BE2C (cell line): Measurements from ENCODE around the gene KLC1.

Experiments used
- DNase-seq: peaks from one replicate; pipeline ENCODE4 v3.0.0-alpha.2; 2020
- H3K27me3 ChIP-seq: fragments of 250-450 bp; sonication (Bioruptor Pico); 2 replicates; pipeline ENCODE4 v1.5.1; 2020; ENCODE audit warnings: mild to moderate bottlenecking
- H3K36me3 ChIP-seq: fragments of 250-450 bp; sonication (Bioruptor Pico); 2 replicates; pipeline ENCODE4 v1.5.1; 2020; ENCODE audit warnings: mild to moderate bottlenecking
- H3K4me1 ChIP-seq: fragments of 250-450 bp; sonication (Bioruptor Pico); 2 replicates; pipeline ENCODE4 v1.5.1; 2020
- H3K4me3 ChIP-seq: 2 replicates; pipeline ENCODE4 v1.5.1; 2011; ENCODE audit warnings: low read depth, low read length
- H3K9me3 ChIP-seq: fragments of 250-450 bp; sonication (Bioruptor Pico); 2 replicates; pipeline ENCODE4 v1.5.1; 2020
- TF ChIP-seq, protein P1 (sequence below): IDR thresholded peaks from 2 replicates; pipeline ENCODE4 v1.5.1; 2012; ENCODE audit warnings: mild to moderate bottlenecking, low read depth, low read length

Gene KLC1

DNA sequence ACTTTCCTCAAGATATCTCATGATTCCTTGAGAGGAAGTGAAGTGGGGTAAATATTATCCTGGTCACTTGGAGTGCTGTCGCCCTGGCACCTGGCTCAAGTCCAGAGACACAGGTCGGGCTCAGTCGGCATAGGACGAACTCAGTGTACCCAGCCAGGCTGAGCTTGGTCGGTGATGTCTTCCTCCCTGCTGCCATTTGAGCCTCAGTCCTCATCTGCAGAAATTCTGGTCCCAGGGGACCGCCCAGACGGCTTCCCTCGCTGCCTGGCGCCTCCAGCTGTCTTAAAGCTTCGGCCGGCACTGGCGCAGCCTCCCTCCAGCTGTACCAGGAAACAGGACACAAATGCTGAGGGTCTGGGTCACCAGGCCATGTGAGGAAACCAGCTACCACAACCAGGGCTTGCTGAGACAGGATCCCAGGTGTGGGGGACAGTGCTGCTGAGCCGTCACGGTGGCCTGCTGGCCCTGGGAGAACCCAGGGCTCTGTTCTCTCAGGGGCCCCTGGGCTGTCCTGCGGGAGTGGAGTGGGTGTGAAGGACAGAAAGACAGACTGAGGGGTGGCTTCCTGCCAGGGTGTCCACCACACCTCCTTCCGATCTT is 5.0 kb upstream of the KLC1 start:
- Histone ChIP-seq H3K36me3 (no peaks in the 10 kb centered on the region), H3K27me3 (no peaks in the 10 kb centered on the region), H3K4me3 (peak overlapping the region; percentile 24), H3K9me3 (no peaks in the 10 kb centered on the region), H3K4me1 (peaks cover 11% of the 10 kb centered on the region; the same call in 1 of the 2 replicates)
- TF ChIP-seq, protein P1, sequence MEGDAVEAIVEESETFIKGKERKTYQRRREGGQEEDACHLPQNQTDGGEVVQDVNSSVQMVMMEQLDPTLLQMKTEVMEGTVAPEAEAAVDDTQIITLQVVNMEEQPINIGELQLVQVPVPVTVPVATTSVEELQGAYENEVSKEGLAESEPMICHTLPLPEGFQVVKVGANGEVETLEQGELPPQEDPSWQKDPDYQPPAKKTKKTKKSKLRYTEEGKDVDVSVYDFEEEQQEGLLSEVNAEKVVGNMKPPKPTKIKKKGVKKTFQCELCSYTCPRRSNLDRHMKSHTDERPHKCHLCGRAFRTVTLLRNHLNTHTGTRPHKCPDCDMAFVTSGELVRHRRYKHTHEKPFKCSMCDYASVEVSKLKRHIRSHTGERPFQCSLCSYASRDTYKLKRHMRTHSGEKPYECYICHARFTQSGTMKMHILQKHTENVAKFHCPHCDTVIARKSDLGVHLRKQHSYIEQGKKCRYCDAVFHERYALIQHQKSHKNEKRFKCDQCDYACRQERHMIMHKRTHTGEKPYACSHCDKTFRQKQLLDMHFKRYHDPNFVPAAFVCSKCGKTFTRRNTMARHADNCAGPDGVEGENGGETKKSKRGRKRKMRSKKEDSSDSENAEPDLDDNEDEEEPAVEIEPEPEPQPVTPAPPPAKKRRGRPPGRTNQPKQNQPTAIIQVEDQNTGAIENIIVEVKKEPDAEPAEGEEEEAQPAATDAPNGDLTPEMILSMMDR: no peak
- peak; percentile 86 for DNase-seq

DNA sequence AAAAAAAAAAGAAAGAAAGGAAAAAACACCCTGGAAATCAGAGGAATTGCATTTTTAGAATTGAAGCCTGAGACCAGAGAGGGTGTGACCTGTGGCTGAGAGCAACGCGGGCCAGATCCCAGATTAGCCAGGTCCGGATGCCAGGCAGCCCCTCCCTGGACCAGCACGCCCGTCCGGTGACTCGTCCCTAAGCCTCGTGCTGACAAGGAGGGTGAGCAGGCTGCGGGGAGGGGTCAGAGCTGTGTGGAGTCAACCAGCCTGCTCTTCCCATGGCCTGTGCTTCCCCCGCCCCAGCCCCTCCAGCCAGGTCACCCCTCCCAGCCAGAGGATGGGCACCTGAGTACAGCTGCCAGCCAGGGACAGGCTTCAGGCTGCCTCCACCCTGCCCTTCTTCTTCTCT is 4.2 kb upstream of the KLC1 start:
- H3K36me3 ChIP-seq: peaks cover 3% of the 10 kb centered on the region; the same call in 1 of the 2 replicates
- DNase-seq: peak; percentile 57
- TF ChIP-seq, protein P1: no peak
- H3K27me3 ChIP-seq: no peaks in the 10 kb centered on the region
- no peaks in the 10 kb centered on the region for H3K9me3 ChIP-seq
- H3K4me1 ChIP-seq: peaks cover 11% of the 10 kb centered on the region; the same call in 1 of the 2 replicates
- H3K4me3 ChIP-seq: no peak overlapping the region

DNA sequence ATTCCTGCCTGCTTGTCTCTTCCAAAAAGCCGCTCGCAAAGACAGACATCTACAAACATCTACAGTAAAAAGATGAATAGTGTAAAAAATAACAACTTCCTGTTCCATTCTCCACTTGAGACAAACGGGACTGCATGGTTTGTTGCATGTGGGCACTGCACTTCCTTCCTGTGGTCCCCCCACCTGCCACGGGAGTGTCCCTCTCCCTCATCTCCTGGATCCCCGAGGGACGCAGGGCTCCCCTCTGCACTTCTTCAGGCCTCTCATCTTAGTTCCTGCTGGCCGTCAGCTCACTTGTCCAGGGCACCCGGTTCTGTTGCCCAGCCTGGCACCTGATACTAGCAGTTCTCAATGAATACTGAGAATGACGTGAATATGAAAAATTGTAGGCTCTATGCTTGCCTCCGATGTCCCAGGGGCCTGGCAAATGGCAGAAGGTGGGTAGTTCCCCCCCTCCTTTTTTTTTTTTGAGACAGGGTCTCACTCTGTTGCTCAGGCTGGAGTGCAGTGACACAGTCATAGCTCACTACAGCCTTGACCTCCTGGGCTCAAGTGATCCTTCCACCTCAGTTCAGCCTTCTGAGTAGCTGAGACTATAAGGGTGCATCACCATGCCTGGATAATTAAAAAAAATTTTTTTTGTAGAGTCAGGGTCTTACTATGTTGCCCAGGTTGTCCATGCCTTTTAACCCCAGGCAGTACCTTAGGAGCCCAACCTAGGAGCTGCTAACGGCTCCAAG is 3.5 kb upstream of the KLC1 start:
- TF ChIP-seq, protein P1: no peak
- Histone ChIP-seq H3K36me3 (peaks cover 3% of the 10 kb centered on the region; the same call in 1 of the 2 replicates), H3K27me3 (no peaks in the 10 kb centered on the region), H3K4me1 (peaks cover 11% of the 10 kb centered on the region; the same call in 1 of the 2 replicates), H3K4me3 (no peak overlapping the region), H3K9me3 (no peaks in the 10 kb centered on the region)
- no peak for DNase-seq

DNA sequence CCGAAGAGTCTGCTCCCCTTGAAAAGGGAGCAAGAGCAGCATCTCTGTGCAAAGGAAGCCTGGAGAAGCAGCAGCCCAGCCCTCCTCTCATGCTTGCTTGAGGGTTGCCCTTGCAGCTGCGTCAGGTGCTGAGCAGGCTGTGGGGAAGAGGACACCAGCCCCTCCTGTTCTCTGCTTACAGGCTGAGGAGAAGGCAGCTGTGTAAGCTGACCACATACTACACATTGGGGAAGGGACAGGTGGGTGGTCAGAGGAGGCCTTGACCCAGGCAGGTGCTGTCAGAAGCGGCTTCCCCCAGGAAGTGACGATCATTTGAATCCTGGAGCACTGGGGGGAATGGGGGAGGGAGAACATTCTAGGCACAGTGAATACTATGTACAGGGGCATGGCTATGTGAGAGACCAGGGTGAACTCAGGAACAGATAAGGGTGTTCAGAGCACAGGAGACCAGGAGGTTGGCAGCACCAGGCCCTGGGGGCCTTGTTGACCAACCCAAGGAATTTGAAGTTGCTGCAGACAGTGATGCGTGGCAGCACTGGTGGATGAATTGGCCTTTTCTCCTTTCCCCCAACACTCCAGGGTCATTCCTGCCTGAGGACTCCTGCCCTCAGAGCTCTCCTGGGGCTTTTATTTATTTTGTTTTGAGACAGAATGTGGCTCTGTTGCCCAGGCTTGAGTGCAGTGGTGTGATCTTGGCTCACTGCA is 2.7 kb upstream of the KLC1 start:
- Histone ChIP-seq H3K9me3 (no peaks in the 10 kb centered on the region), H3K36me3 (peaks cover 3% of the 10 kb centered on the region; the same call in 1 of the 2 replicates), H3K4me1 (peaks cover 11% of the 10 kb centered on the region), H3K4me3 (no peak overlapping the region), H3K27me3 (no peaks in the 10 kb centered on the region)
- TF ChIP-seq, protein P1: no peak
- DNase-seq: no peak

DNA sequence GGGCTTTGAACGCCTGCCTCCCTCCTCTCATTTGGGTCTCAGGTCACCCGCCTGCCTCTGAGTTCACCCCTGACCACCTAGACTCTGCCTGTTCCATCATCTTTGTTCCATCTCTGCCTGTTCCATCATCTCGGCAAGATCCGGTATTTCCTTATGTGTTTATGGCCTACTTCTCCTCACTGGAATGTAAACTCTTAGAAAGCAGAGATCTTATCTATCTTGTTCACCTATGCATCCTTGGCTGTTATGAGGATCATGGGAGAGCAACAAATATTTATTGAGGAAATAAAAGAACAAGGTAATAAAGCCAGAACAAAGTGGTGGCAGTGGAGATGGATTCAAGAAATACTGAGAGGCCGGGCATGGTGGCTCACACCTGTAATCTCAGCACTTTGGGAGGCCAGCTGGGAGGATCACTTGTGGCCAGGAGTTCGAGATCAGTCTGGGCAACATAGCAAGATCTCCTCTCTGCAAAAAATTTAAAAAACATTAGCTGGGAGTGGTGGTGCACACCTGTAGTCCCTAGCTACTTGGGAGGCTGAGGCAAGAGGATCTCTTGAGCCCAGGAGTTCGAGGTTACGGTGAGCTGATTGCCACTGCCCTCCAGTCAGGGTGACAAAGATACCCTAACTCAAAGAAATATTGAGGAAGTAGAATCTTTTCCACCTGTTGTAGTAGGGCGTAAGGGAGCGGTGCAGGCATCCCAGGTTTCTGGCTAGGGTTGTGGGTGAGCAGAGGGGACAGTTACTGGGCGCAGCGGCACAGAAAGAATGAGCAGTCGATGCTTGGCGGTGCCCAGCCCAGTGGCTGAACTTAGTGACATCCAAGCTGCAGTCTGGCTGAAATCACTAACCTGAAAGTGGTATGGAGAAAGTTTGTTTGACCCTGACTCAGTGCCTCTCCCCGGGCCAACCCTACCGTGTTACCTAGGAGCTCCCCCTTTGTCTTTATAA is 1.7 kb upstream of the KLC1 start:
- H3K4me3 ChIP-seq: peak overlapping the region; percentile 92; the same call in 1 of the 2 replicates
- peaks cover 3% of the 10 kb centered on the region for H3K36me3 ChIP-seq
- no peaks in the 10 kb centered on the region for H3K27me3 ChIP-seq
- TF ChIP-seq, protein P1: no peak
- DNase-seq: no peak
- H3K4me1 ChIP-seq: peaks cover 11% of the 10 kb centered on the region
- H3K9me3 ChIP-seq: no peaks in the 10 kb centered on the region
